ENCODE results near the gene CTNNA3.

Gene CTNNA3

DNA sequence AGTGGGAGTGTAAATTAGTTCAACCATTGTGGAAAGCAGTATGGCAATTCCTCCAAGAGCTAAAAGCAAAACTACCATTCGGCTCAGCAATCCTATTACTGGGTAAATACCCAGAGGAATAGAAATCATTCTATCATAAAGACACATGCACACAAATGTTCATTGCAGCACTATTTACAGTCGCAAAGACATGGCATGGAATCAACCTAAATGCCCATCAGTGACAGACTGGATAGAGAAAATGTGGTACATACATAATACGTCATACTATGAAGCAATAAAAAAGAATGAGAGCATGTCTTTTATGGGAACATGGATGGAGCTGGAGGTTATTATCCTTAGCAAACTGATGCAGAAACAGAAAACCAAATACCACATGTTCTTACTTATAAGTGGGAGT lies 1646.7 kb downstream of the CTNNA3 start:
- TF ChIP-seq, protein P1, sequence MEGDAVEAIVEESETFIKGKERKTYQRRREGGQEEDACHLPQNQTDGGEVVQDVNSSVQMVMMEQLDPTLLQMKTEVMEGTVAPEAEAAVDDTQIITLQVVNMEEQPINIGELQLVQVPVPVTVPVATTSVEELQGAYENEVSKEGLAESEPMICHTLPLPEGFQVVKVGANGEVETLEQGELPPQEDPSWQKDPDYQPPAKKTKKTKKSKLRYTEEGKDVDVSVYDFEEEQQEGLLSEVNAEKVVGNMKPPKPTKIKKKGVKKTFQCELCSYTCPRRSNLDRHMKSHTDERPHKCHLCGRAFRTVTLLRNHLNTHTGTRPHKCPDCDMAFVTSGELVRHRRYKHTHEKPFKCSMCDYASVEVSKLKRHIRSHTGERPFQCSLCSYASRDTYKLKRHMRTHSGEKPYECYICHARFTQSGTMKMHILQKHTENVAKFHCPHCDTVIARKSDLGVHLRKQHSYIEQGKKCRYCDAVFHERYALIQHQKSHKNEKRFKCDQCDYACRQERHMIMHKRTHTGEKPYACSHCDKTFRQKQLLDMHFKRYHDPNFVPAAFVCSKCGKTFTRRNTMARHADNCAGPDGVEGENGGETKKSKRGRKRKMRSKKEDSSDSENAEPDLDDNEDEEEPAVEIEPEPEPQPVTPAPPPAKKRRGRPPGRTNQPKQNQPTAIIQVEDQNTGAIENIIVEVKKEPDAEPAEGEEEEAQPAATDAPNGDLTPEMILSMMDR (conservative IDR thresholded peaks at IDR 0.05; ENCODE audit: low read length): no peak
- no peak for DNase-seq (ENCODE audit: low read depth)
- H3K4me3 ChIP-seq (ENCODE audit: low read length): no peak overlapping the region

DNA sequence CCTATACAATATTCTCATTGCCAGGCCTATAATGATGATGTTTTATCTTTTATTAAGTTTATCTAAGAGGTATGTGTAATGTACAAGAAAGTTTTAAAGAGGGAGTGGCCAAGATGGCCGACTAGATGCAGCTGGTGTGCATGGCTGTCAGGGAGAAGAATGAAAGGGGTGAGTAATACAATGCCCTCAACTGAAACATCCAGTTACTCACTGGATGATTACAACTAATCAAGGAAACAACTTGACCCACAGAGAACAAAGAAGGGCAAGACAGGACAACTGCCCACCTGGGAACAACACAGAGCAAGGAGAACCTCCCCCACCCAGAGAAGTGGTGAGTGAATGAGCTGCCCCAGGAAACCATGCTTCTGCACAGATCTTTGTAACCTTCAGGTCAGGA lies 1650.1 kb downstream of the CTNNA3 start:
- TF ChIP-seq, protein P1 (conservative IDR thresholded peaks at IDR 0.05; ENCODE audit: low read length): no peak
- DNase-seq (ENCODE audit: low read depth): no peak
- H3K4me3 ChIP-seq (ENCODE audit: low read length): no peak overlapping the region

DNA sequence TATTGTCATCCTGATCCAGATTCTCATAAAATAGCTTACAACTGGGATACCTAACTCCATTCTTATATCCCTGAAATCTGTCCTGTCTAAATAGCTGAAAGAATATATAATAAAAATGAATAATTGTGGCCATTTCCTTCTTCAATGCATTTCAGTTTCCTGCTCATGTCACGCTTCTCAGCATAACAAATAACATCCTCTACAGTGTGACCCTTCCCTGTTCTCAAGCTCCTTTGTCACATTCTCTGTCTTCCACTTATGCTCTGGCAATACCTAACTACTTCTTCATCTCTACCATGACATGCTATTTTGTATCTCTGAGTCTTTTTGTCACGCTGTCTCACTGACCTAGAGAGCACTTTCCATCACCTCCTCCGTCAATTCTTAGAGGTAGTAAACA lies 1654.2 kb downstream of the CTNNA3 start:
- H3K4me3 ChIP-seq (ENCODE audit: low read length): no peak overlapping the region
- TF ChIP-seq, protein P1 (conservative IDR thresholded peaks at IDR 0.05; ENCODE audit: low read length): no peak
- no peak for DNase-seq (ENCODE audit: low read depth)

DNA sequence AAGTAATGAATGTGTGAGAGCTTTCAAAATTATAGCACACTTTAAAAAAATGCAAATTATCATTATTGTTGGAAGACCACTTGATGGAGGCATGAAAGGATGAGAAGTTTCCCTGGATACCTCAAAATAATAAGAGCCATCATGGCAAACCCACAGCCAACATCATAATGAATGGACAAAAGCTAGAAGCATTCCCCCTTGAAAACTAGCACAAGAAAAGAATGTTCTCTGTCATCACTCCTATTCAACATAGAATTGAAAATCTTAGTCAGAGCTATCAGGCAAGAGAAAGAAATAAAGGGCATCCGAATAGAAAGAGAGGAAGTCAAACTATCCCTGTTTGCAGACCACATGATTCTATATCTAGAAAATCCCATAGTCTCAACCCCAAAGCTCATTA lies 1657.4 kb downstream of the CTNNA3 start:
- H3K4me3 ChIP-seq (ENCODE audit: low read length): no peak overlapping the region
- DNase-seq (ENCODE audit: low read depth): no peak
- TF ChIP-seq, protein P1 (conservative IDR thresholded peaks at IDR 0.05; ENCODE audit: low read length): no peak

DNA sequence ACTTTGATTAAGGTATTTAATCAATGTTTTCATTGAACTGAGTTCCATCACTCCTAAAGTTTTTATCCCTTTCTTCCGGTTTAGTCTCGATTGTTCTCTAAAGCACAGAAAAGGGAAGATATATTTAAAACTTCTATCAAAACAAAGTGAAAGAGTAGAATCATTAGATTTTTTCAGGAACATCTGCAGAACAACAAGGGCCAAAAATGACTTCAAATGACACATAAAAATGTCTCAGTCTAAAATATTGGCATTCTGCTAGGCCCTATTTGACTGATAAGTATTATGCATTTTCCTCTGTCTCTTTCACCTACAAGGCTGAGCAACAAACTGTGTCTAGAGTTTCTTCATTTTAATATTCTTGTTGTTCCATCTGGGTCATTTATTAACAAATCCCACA lies 1669.7 kb downstream of the CTNNA3 start:
- no peak for DNase-seq (ENCODE audit: low read depth)
- no peak overlapping the region for H3K4me3 ChIP-seq (ENCODE audit: low read length)
- TF ChIP-seq, protein P1 (conservative IDR thresholded peaks at IDR 0.05; ENCODE audit: low read length): no peak

DNA sequence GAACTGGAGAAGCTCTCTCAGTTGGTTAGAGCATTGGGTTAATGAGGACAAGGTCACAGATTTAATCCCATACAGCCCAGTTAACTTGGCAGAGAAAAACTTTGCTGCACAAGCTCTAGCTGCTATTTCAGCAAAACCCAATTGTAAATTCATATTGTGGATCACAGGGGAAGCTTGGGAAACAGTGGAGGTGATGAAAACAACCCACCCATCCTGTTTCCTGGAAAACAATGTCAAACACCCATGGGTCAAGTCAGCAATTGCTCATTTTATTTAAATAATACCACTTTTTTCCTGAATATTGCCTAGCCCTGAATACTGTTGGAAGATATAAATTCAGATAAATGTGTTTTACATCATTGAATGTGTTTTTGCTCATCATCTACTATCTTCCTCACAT lies 1670.8 kb downstream of the CTNNA3 start:
- TF ChIP-seq, protein P1 (conservative IDR thresholded peaks at IDR 0.05; ENCODE audit: low read length): no peak
- no peak for DNase-seq (ENCODE audit: low read depth)
- H3K4me3 ChIP-seq (ENCODE audit: low read length): no peak overlapping the region

DNA sequence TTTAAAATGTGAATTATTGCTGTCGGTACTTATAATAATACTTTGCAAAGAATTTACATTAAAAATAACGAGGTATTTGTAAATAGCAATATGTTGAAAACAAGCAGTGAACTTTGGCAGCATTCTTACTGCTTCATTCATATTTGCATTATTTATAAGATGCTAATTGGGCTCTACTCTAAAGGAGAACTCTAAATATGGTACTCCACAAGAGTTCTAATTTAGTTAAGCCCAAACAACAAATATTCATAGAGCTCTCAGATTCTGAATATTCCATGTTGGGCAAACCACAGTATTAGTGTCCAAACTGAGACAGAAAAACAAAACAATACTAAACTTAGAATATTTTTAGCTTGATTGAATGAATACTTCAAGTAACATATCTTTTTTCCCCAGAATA lies 1674.6 kb downstream of the CTNNA3 start:
- TF ChIP-seq, protein P1 (conservative IDR thresholded peaks at IDR 0.05; ENCODE audit: low read length): no peak
- no peak overlapping the region for H3K4me3 ChIP-seq (ENCODE audit: low read length)
- no peak for DNase-seq (ENCODE audit: low read depth)
